K562 (cell line): Measurements from ENCODE around the gene TMEM132D. TPM values are rescaled to one million over a fixed set of nuclear protein-coding genes. Genes with fewer than 3 reads are reported as not detected.

Experiments
- ELF4 ChIP-seq: fragments of 450-650 bp; formaldehyde crosslinking; IDR thresholded peaks from 2 replicates; pipeline ENCODE4 v1.4.0; 2022; ENCODE audit warnings: missing genetic modification characterization
- ZFP36 ChIP-seq: fragments of 150-350 bp; IDR thresholded peaks from 2 replicates; pipeline ENCODE4 v1.6.1; 2018; ENCODE audit warnings: low read length, low read depth; ENCODE audit not compliant: partially characterized antibody
- polyA plus RNA-seq, 8 experiments: library from polyadenylated mRNA; depleted of rRNA in 4 of 8; stranded (reverse) in 5 of 8; unstranded in 3 of 8; fragments of >200 nt; fragmentation: Nextera tagmentation in 2 of 8; fragmentation: Illumina TruSeq in 1 of 8; extraction: Ambion mirVana in 2 of 8; extraction: Trizol in 1 of 8; gene quantifications; 2 replicates each; pipeline versions ENCODE4 v1.2.1 to v1.2.3, GENCODE V29; 2011 to 2014; ENCODE audit warnings: inconsistent platforms in 1 of 8, missing spikeins in 1 of 8
- total RNA-seq, 7 experiments: library from RNA; depleted of rRNA in 6 of 7; stranded (reverse); fragments of >200 nt in 6 of 7; fragmentation: Illumina TruSeq in 2 of 7; extraction: Trizol in 2 of 7; gene quantifications; 2 replicates each; pipeline versions ENCODE4 v1.2.1 to v1.2.3, GENCODE V29; 2011 to 2021; ENCODE audit warnings: low replicate concordance in 1 of 7
- TF ChIP-seq, protein P1 (sequence below): fragments of 450-650 bp; IDR thresholded peaks from 2 replicates; pipeline ENCODE4 v1.6.1; 2016; ENCODE audit warnings: mild to moderate bottlenecking, moderate library complexity

TMEM132D gene
- total and polyA plus RNA-seq, 9 of the 15 experiments (the other 6 are each of a cell fraction or from before 2014, with no cell fraction given), result not detected

GRCh38 chr12:129873111-129873832 lies 30.6 kb downstream of the TMEM132D start (continued):
- TF ChIP-seq ELF4 (CRISPR knock-in tag) (no peak), ZFP36 (no peak)
- TF ChIP-seq, protein P1, sequence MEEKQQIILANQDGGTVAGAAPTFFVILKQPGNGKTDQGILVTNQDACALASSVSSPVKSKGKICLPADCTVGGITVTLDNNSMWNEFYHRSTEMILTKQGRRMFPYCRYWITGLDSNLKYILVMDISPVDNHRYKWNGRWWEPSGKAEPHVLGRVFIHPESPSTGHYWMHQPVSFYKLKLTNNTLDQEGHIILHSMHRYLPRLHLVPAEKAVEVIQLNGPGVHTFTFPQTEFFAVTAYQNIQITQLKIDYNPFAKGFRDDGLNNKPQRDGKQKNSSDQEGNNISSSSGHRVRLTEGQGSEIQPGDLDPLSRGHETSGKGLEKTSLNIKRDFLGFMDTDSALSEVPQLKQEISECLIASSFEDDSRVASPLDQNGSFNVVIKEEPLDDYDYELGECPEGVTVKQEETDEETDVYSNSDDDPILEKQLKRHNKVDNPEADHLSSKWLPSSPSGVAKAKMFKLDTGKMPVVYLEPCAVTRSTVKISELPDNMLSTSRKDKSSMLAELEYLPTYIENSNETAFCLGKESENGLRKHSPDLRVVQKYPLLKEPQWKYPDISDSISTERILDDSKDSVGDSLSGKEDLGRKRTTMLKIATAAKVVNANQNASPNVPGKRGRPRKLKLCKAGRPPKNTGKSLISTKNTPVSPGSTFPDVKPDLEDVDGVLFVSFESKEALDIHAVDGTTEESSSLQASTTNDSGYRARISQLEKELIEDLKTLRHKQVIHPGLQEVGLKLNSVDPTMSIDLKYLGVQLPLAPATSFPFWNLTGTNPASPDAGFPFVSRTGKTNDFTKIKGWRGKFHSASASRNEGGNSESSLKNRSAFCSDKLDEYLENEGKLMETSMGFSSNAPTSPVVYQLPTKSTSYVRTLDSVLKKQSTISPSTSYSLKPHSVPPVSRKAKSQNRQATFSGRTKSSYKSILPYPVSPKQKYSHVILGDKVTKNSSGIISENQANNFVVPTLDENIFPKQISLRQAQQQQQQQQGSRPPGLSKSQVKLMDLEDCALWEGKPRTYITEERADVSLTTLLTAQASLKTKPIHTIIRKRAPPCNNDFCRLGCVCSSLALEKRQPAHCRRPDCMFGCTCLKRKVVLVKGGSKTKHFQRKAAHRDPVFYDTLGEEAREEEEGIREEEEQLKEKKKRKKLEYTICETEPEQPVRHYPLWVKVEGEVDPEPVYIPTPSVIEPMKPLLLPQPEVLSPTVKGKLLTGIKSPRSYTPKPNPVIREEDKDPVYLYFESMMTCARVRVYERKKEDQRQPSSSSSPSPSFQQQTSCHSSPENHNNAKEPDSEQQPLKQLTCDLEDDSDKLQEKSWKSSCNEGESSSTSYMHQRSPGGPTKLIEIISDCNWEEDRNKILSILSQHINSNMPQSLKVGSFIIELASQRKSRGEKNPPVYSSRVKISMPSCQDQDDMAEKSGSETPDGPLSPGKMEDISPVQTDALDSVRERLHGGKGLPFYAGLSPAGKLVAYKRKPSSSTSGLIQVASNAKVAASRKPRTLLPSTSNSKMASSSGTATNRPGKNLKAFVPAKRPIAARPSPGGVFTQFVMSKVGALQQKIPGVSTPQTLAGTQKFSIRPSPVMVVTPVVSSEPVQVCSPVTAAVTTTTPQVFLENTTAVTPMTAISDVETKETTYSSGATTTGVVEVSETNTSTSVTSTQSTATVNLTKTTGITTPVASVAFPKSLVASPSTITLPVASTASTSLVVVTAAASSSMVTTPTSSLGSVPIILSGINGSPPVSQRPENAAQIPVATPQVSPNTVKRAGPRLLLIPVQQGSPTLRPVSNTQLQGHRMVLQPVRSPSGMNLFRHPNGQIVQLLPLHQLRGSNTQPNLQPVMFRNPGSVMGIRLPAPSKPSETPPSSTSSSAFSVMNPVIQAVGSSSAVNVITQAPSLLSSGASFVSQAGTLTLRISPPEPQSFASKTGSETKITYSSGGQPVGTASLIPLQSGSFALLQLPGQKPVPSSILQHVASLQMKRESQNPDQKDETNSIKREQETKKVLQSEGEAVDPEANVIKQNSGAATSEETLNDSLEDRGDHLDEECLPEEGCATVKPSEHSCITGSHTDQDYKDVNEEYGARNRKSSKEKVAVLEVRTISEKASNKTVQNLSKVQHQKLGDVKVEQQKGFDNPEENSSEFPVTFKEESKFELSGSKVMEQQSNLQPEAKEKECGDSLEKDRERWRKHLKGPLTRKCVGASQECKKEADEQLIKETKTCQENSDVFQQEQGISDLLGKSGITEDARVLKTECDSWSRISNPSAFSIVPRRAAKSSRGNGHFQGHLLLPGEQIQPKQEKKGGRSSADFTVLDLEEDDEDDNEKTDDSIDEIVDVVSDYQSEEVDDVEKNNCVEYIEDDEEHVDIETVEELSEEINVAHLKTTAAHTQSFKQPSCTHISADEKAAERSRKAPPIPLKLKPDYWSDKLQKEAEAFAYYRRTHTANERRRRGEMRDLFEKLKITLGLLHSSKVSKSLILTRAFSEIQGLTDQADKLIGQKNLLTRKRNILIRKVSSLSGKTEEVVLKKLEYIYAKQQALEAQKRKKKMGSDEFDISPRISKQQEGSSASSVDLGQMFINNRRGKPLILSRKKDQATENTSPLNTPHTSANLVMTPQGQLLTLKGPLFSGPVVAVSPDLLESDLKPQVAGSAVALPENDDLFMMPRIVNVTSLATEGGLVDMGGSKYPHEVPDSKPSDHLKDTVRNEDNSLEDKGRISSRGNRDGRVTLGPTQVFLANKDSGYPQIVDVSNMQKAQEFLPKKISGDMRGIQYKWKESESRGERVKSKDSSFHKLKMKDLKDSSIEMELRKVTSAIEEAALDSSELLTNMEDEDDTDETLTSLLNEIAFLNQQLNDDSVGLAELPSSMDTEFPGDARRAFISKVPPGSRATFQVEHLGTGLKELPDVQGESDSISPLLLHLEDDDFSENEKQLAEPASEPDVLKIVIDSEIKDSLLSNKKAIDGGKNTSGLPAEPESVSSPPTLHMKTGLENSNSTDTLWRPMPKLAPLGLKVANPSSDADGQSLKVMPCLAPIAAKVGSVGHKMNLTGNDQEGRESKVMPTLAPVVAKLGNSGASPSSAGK, result no peak
